ENCODE results near the gene DMBX1. TPM values are rescaled to one million over a fixed set of nuclear protein-coding genes. Genes with fewer than 3 reads are reported as not detected.
A peak's percentile ranks its signal among the peaks of the same experiment; 100 is the strongest.

DMBX1 gene
- total and polyA plus RNA-seq, 9 of the 15 experiments (the other 6 are each of a cell fraction or from before 2014, with no cell fraction given): 0.25 to 4.3 (median 1.0) TPM

DNA sequence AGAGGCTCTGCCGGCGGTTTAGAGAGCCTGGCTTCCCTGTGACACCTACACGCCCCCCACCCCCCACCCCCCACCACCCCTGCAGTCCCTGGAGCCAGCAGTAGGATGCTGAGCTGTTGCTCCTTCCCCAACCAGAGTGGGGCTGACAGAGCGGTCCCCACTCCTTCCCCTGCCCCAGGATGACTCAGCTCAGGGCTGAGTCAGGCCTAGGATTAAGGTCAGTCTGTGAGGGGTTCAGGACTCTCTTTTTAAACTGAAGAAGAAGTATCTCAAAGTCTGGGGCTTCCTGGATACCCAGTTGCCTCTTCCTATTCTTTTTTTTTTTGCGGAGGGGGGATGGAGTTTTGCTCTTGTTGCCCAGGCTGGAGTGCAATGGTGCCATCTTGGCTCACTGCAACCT is 19.1 kb downstream of the DMBX1 start (continued):
- TF ChIP-seq, protein P1, sequence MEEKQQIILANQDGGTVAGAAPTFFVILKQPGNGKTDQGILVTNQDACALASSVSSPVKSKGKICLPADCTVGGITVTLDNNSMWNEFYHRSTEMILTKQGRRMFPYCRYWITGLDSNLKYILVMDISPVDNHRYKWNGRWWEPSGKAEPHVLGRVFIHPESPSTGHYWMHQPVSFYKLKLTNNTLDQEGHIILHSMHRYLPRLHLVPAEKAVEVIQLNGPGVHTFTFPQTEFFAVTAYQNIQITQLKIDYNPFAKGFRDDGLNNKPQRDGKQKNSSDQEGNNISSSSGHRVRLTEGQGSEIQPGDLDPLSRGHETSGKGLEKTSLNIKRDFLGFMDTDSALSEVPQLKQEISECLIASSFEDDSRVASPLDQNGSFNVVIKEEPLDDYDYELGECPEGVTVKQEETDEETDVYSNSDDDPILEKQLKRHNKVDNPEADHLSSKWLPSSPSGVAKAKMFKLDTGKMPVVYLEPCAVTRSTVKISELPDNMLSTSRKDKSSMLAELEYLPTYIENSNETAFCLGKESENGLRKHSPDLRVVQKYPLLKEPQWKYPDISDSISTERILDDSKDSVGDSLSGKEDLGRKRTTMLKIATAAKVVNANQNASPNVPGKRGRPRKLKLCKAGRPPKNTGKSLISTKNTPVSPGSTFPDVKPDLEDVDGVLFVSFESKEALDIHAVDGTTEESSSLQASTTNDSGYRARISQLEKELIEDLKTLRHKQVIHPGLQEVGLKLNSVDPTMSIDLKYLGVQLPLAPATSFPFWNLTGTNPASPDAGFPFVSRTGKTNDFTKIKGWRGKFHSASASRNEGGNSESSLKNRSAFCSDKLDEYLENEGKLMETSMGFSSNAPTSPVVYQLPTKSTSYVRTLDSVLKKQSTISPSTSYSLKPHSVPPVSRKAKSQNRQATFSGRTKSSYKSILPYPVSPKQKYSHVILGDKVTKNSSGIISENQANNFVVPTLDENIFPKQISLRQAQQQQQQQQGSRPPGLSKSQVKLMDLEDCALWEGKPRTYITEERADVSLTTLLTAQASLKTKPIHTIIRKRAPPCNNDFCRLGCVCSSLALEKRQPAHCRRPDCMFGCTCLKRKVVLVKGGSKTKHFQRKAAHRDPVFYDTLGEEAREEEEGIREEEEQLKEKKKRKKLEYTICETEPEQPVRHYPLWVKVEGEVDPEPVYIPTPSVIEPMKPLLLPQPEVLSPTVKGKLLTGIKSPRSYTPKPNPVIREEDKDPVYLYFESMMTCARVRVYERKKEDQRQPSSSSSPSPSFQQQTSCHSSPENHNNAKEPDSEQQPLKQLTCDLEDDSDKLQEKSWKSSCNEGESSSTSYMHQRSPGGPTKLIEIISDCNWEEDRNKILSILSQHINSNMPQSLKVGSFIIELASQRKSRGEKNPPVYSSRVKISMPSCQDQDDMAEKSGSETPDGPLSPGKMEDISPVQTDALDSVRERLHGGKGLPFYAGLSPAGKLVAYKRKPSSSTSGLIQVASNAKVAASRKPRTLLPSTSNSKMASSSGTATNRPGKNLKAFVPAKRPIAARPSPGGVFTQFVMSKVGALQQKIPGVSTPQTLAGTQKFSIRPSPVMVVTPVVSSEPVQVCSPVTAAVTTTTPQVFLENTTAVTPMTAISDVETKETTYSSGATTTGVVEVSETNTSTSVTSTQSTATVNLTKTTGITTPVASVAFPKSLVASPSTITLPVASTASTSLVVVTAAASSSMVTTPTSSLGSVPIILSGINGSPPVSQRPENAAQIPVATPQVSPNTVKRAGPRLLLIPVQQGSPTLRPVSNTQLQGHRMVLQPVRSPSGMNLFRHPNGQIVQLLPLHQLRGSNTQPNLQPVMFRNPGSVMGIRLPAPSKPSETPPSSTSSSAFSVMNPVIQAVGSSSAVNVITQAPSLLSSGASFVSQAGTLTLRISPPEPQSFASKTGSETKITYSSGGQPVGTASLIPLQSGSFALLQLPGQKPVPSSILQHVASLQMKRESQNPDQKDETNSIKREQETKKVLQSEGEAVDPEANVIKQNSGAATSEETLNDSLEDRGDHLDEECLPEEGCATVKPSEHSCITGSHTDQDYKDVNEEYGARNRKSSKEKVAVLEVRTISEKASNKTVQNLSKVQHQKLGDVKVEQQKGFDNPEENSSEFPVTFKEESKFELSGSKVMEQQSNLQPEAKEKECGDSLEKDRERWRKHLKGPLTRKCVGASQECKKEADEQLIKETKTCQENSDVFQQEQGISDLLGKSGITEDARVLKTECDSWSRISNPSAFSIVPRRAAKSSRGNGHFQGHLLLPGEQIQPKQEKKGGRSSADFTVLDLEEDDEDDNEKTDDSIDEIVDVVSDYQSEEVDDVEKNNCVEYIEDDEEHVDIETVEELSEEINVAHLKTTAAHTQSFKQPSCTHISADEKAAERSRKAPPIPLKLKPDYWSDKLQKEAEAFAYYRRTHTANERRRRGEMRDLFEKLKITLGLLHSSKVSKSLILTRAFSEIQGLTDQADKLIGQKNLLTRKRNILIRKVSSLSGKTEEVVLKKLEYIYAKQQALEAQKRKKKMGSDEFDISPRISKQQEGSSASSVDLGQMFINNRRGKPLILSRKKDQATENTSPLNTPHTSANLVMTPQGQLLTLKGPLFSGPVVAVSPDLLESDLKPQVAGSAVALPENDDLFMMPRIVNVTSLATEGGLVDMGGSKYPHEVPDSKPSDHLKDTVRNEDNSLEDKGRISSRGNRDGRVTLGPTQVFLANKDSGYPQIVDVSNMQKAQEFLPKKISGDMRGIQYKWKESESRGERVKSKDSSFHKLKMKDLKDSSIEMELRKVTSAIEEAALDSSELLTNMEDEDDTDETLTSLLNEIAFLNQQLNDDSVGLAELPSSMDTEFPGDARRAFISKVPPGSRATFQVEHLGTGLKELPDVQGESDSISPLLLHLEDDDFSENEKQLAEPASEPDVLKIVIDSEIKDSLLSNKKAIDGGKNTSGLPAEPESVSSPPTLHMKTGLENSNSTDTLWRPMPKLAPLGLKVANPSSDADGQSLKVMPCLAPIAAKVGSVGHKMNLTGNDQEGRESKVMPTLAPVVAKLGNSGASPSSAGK (IDR thresholded peaks at IDR 0.05): no peak
- TF ChIP-seq TBP (optimal IDR thresholded peaks at IDR 0.05; ENCODE audit: low read depth, low read length): no peak
- no peak for TF ChIP-seq ZNF347 (CRISPR knock-in tag; IDR thresholded peaks at IDR 0.05; ENCODE audit: low read depth)
- TF ChIP-seq ZBTB7A (IDR thresholded peaks at IDR 0.05; ENCODE audit: borderline replicate concordance, control insufficient read depth, low read depth, low read length): peak; percentile 86
- TF ChIP-seq LEF1 (IDR thresholded peaks at IDR 0.05): no peak
- TF ChIP-seq XRCC5 (IDR thresholded peaks at IDR 0.05; ENCODE audit: low read depth, low read length): no peak
- peak; percentile 96 for TF ChIP-seq JUN (IDR thresholded peaks at IDR 0.05; ENCODE audit: borderline replicate concordance, low read depth, low read length)
- TF ChIP-seq JUN (CRISPR knock-in tag; IDR thresholded peaks at IDR 0.05; ENCODE audit: borderline replicate concordance): no peak
- TF ChIP-seq, protein P2, sequence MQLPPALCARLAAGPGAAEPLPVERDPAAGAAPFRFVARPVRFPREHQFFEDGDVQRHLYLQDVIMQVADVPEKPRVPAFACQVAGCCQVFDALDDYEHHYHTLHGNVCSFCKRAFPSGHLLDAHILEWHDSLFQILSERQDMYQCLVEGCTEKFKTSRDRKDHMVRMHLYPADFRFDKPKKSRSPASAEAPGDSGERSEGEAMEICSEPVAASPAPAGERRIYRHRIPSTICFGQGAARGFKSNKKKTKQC (CRISPR knock-in tag; IDR thresholded peaks at IDR 0.05): peak; percentile 53; the same call in 1 of the 2 replicates
- no peak for TF ChIP-seq CREB1 (IDR thresholded peaks at IDR 0.05)
- no peak for TF ChIP-seq CREB1 (CRISPR knock-in tag; IDR thresholded peaks at IDR 0.05)
- TF ChIP-seq PHF8 (IDR thresholded peaks at IDR 0.05; ENCODE audit: borderline replicate concordance, low read length): no peak
- no peak for TF ChIP-seq HDAC3 (IDR thresholded peaks at IDR 0.05; ENCODE audit: borderline replicate concordance, partially characterized antibody)
- TF ChIP-seq, protein P3, sequence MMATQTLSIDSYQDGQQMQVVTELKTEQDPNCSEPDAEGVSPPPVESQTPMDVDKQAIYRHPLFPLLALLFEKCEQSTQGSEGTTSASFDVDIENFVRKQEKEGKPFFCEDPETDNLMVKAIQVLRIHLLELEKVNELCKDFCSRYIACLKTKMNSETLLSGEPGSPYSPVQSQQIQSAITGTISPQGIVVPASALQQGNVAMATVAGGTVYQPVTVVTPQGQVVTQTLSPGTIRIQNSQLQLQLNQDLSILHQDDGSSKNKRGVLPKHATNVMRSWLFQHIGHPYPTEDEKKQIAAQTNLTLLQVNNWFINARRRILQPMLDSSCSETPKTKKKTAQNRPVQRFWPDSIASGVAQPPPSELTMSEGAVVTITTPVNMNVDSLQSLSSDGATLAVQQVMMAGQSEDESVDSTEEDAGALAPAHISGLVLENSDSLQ (IDR thresholded peaks at IDR 0.05): no peak
- no peak for TF ChIP-seq ADNP (tag; IDR thresholded peaks at IDR 0.05)
- TF ChIP-seq, protein P4, sequence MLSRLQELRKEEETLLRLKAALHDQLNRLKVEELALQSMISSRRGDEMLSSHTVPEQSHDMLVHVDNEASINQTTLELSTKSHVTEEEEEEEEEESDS (CRISPR knock-in tag; IDR thresholded peaks at IDR 0.05): no peak
- TF ChIP-seq MCM3 (IDR thresholded peaks at IDR 0.05): no peak
- TF ChIP-seq TRIM28 (IDR thresholded peaks at IDR 0.05): no peak
